ENCODE measurements around the gene PGP. TPM values are rescaled to one million over a fixed set of nuclear protein-coding genes. Genes with fewer than 3 reads are reported as not detected.

PGP gene
- total RNA-seq, 1 experiment from 2014 or later = 32.6 TPM

DNA sequence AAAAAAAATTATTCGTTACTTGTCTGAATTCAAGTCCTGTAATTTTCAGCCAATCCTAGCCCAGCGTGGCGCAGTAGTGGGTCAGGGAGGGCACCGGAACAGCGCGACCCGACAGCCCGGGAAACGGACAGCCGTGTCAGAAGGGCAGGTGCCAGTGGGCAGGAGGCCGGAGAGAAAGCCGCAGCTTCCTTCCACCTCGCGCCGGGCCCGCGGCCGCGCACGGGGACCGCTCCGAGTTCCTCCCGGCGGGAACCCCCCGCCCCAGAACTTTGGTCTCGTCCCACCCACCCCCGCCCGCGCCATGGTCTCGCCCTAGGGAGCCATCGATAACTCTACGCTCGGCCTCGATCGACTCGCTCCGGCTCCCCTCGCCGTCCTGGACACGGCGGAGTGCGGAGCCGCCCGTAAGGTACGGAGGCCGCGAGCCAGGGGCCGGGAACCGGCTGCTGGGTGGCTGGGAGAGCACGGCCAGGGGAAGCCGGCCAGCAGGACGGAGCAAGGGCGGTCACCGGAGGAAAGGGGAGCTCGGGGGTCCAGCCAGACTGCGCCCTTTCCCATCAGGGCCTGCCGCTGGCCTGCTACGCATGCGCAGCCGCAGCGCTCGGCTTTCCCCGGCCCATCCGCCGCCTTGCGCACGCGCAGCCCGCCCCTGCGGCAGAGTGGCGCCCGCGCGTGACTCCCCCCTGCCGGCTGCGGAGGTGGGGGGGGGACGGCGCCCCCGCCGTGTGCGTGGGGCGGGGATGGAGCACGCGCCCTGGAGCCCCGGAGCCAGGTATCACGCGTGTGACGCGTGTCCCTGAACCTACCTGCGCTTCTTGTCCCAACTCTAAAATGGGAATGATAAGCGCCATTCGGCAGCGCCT, 9.3 kb downstream of the PGP start, which contains the start of gene MLST8:
MLST8 (plus strand) TSS at position 351 of the 863 bp plus-strand sequence. CDS start 632 bp downstream, outside the sequence.
- DNase-seq (ENCODE audit: low read depth, low spot score) = peak; percentile 78
- no peak within 1 kb of the TSS for H2AFZ ChIP-seq (ENCODE audit: low read depth, low read length, poor library complexity, severe bottlenecking)
- CTCF ChIA-PET = interaction anchor here (3.0 kb wide), 1 partner anchor 10 kb away, joined by 11 read pairs; no protein-coding TSS in a partner anchor
- peak within 1 kb of the TSS; percentile 81 for H3K9ac ChIP-seq (ENCODE audit: low read length)
- H3K79me2 ChIP-seq (ENCODE audit: insufficient read depth, low read length) = peaks cover 23% of the 10 kb centered on the region
- RAD21 ChIA-PET (ENCODE audit: low non-redundant PET in 1 of 2, low total read pairs in 2 of 2, uncharacterized antibody in 2 of 2, unreplicated experiment in 2 of 2) = interaction anchor here in 1 of 2 experiments (0.6 kb wide), 1 partner anchor 230 kb away, joined by 3 read pairs; no protein-coding TSS in a partner anchor
- no TSS peak for BruUV-seq (replicated peaks)
- H4K20me1 ChIP-seq (ENCODE audit: insufficient read depth) = no peaks in the 10 kb centered on the region
- intact Hi-C loops (cut with micrococcal nuclease) = no loop called here
- no peaks in the 10 kb centered on the region for H3K9me3 ChIP-seq (ENCODE audit: control insufficient read depth in 1 of 2, insufficient read depth in 1 of 2, low read depth in 1 of 2, low read length in 2 of 2)
- no peaks in the 10 kb centered on the region for H3K27me3 ChIP-seq (ENCODE audit: insufficient read depth, low read length)
- H3K36me3 ChIP-seq (ENCODE audit: control insufficient read depth in 1 of 2, insufficient read depth in 2 of 2, low read length in 2 of 2) = peaks cover 4 to 19% of the 10 kb centered on the region in 2 experiments; a peak in 3 of 4 replicates
- peak within 1 kb of the TSS; percentile 94 for H3K27ac ChIP-seq (ENCODE audit: low read depth, low read length)
- peak; percentile 75 for ATAC-seq
- H3K4me2 ChIP-seq (ENCODE audit: low read length) = peak within 1 kb of the TSS; percentile 99
- H3K9me2 ChIP-seq (ENCODE audit: insufficient read depth) = no peaks in the 10 kb centered on the region
- H3K4me3 ChIP-seq (replicated peaks in 1 of 2; ENCODE audit: low read depth in 1 of 2, low read length in 2 of 2) = peak within 1 kb of the TSS; percentile 81 to 86
- H3K4me1 ChIP-seq (ENCODE audit: control insufficient read depth in 1 of 2, insufficient read depth in 2 of 2, low read length in 2 of 2) = peaks cover 5 to 23% of the 10 kb centered on the region in 2 experiments
- POLR2A ChIA-PET = interaction anchor here (0.8 to 1.0 kb wide), 4 partner anchors 11 to 264 kb away, joined by 3 to 4 read pairs (median 3); partner anchors contain the start of genes RPS2 and TRAF7
- TF ChIP-seq SIN3A (IDR thresholded peaks at IDR 0.05; ENCODE audit: low read depth) = 0 out of 2 replicates have a peak, but pooled peaks have one; percentile 54
- no peak; the same call in 1 of the 2 replicates for TF ChIP-seq SRF (IDR thresholded peaks at IDR 0.05; ENCODE audit: low read depth)
- peak; percentile 36 for TF ChIP-seq TCF7L2 (IDR thresholded peaks at IDR 0.05; ENCODE audit: borderline replicate concordance, extremely low read depth, insufficient read depth, insufficient read length)
- TF ChIP-seq SP1 (IDR thresholded peaks at IDR 0.05; ENCODE audit: low read depth) = peak; percentile 2; the same call in 1 of the 2 replicates
- TF ChIP-seq ELF1 (IDR thresholded peaks at IDR 0.05; ENCODE audit: borderline replicate concordance, low read depth) = no peak
- peak; percentile 87 for TF ChIP-seq POLR2AphosphoS5 (IDR thresholded peaks at IDR 0.05; ENCODE audit: low read depth, low read length)
- peak; percentile 80 for TF ChIP-seq YY1 (IDR thresholded peaks at IDR 0.05; ENCODE audit: extremely low read depth, insufficient replicate concordance, low read depth, low read length)
- TF ChIP-seq RAD21 (IDR thresholded peaks at IDR 0.05; ENCODE audit: low read depth) = no peak
- TF ChIP-seq, protein P1, sequence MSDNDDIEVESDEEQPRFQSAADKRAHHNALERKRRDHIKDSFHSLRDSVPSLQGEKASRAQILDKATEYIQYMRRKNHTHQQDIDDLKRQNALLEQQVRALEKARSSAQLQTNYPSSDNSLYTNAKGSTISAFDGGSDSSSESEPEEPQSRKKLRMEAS (IDR thresholded peaks at IDR 0.05) = peak; percentile 71
- no peak for TF ChIP-seq EZH2 (IDR thresholded peaks at IDR 0.05)
- TF ChIP-seq EZH2phosphoT487 (IDR thresholded peaks at IDR 0.05; ENCODE audit: borderline replicate concordance) = no peak
- TF ChIP-seq, protein P2, sequence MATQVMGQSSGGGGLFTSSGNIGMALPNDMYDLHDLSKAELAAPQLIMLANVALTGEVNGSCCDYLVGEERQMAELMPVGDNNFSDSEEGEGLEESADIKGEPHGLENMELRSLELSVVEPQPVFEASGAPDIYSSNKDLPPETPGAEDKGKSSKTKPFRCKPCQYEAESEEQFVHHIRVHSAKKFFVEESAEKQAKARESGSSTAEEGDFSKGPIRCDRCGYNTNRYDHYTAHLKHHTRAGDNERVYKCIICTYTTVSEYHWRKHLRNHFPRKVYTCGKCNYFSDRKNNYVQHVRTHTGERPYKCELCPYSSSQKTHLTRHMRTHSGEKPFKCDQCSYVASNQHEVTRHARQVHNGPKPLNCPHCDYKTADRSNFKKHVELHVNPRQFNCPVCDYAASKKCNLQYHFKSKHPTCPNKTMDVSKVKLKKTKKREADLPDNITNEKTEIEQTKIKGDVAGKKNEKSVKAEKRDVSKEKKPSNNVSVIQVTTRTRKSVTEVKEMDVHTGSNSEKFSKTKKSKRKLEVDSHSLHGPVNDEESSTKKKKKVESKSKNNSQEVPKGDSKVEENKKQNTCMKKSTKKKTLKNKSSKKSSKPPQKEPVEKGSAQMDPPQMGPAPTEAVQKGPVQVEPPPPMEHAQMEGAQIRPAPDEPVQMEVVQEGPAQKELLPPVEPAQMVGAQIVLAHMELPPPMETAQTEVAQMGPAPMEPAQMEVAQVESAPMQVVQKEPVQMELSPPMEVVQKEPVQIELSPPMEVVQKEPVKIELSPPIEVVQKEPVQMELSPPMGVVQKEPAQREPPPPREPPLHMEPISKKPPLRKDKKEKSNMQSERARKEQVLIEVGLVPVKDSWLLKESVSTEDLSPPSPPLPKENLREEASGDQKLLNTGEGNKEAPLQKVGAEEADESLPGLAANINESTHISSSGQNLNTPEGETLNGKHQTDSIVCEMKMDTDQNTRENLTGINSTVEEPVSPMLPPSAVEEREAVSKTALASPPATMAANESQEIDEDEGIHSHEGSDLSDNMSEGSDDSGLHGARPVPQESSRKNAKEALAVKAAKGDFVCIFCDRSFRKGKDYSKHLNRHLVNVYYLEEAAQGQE (IDR thresholded peaks at IDR 0.05; ENCODE audit: low read depth) = no peak
- TF ChIP-seq, protein P3, sequence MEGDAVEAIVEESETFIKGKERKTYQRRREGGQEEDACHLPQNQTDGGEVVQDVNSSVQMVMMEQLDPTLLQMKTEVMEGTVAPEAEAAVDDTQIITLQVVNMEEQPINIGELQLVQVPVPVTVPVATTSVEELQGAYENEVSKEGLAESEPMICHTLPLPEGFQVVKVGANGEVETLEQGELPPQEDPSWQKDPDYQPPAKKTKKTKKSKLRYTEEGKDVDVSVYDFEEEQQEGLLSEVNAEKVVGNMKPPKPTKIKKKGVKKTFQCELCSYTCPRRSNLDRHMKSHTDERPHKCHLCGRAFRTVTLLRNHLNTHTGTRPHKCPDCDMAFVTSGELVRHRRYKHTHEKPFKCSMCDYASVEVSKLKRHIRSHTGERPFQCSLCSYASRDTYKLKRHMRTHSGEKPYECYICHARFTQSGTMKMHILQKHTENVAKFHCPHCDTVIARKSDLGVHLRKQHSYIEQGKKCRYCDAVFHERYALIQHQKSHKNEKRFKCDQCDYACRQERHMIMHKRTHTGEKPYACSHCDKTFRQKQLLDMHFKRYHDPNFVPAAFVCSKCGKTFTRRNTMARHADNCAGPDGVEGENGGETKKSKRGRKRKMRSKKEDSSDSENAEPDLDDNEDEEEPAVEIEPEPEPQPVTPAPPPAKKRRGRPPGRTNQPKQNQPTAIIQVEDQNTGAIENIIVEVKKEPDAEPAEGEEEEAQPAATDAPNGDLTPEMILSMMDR (IDR thresholded peaks at IDR 0.05 in 2 of 3, conservative IDR thresholded peaks at IDR 0.05 in 1 of 3; ENCODE audit: borderline replicate concordance in 1 of 3, insufficient read depth in 1 of 3, low read depth in 2 of 3, low read length in 2 of 3) = 0 out of 6 replicates have a peak, but pooled peaks of 2 of the 3 experiments have one; percentile 10 to 13
- TF ChIP-seq, protein P4, sequence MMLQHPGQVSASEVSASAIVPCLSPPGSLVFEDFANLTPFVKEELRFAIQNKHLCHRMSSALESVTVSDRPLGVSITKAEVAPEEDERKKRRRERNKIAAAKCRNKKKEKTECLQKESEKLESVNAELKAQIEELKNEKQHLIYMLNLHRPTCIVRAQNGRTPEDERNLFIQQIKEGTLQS (IDR thresholded peaks at IDR 0.05) = no peak
- TF ChIP-seq POLR2A (IDR thresholded peaks at IDR 0.05; ENCODE audit: borderline replicate concordance, extremely low read depth, insufficient read depth, insufficient read length) = peak; percentile 43
- TF ChIP-seq EGR1 (IDR thresholded peaks at IDR 0.05; ENCODE audit: low read depth) = peak; percentile 75
- no peak for TF ChIP-seq FOSL1 (IDR thresholded peaks at IDR 0.05; ENCODE audit: low read depth)
- TF ChIP-seq ZFX (IDR thresholded peaks at IDR 0.05) = peak; percentile 97
- no peak for TF ChIP-seq CBX3 (IDR thresholded peaks at IDR 0.05; ENCODE audit: low read depth)
